ENCODE data around the gene ERG.

GRCh38 chr21:38472412-38473108 is 25.7 kb downstream of the ERG start:
- no peak for TF ChIP-seq CTCF (IDR thresholded peaks at IDR 0.05; ENCODE audit: poor library complexity, severe bottlenecking)
- TF ChIP-seq POLR2AphosphoS5 (IDR thresholded peaks at IDR 0.05), result no peak
